MM.1S (cell line): Measurements from ENCODE around the gene CEP70.
"Not testable (repeated sequence)": the region's sequence is repeated elsewhere in the genome, so short reads cannot be mapped to it uniquely, and the experiment has no call there.

Experiments
- DNase-seq: peaks from one replicate; pipeline ENCODE4 v3.0.0-alpha.2; 2015
- H2AFZ ChIP-seq: fragments of 300-600 bp; sonication (generic); 2 replicates; pipeline ENCODE4 v1.6.0; 2016; ENCODE audit warnings: antibody characterized with exemption, low read length
- H3F3A ChIP-seq: fragments of 300-600 bp; sonication (generic); 2 replicates; pipeline ENCODE4 v1.6.1; 2016; ENCODE audit warnings: mild to moderate bottlenecking, antibody characterized with exemption, low read length, moderate library complexity, mixed read lengths; ENCODE audit not compliant: insufficient read depth
- H3K27ac ChIP-seq: fragments of 300-600 bp; sonication (generic); 2 replicates; pipeline ENCODE4 v1.5.1; 2016; ENCODE audit warnings: mild to moderate bottlenecking, low read length
- H3K27me3 ChIP-seq: fragments of 300-600 bp; sonication (generic); replicated peaks from 2 replicates; pipeline ENCODE4 v1.6.0; 2016; ENCODE audit warnings: low read length; ENCODE audit not compliant: insufficient read depth
- H3K36me3 ChIP-seq: fragments of 300-600 bp; sonication (generic); replicated peaks from 2 replicates; pipeline ENCODE4 v1.6.1; 2016; ENCODE audit warnings: mild to moderate bottlenecking, low read length, mixed read lengths; ENCODE audit not compliant: insufficient read depth
- H3K4me1 ChIP-seq: fragments of 300-600 bp; sonication (generic); 2 replicates; pipeline ENCODE4 v1.6.1; 2016; ENCODE audit warnings: low read length, mixed read lengths
- H3K4me2 ChIP-seq: fragments of 300-600 bp; sonication (generic); 2 replicates; pipeline ENCODE4 v1.6.0; 2016; ENCODE audit warnings: low read depth, low read length
- H3K4me3 ChIP-seq: fragments of 300-600 bp; sonication (generic); 2 replicates; pipeline ENCODE4 v1.5.1; 2016; ENCODE audit warnings: low read length, mixed read lengths
- H3K79me2 ChIP-seq: fragments of 300-600 bp; sonication (generic); 2 replicates; pipeline ENCODE4 v1.6.1; 2016; ENCODE audit warnings: mixed run types, low read length, mixed read lengths
- H3K9ac ChIP-seq: fragments of 300-600 bp; sonication (generic); 2 replicates; pipeline ENCODE4 v1.6.1; 2016; ENCODE audit warnings: low read length, mixed read lengths
- H3K9me2 ChIP-seq: fragments of 300-600 bp; sonication (generic); replicated peaks from 2 replicates; pipeline ENCODE4 v1.6.1; 2016; ENCODE audit warnings: mild to moderate bottlenecking, low read length, mixed read lengths; ENCODE audit not compliant: insufficient read depth
- H3K9me3 ChIP-seq: fragments of 300-600 bp; sonication (generic); replicated peaks from 2 replicates; pipeline ENCODE4 v1.6.1; 2016; ENCODE audit warnings: mild to moderate bottlenecking, low read length, mixed read lengths; ENCODE audit not compliant: insufficient read depth
- H4K20me1 ChIP-seq: fragments of 300-600 bp; sonication (generic); 2 replicates; pipeline ENCODE4 v1.6.1; 2016; ENCODE audit warnings: mild to moderate bottlenecking, low read length, moderate library complexity, mixed read lengths; ENCODE audit not compliant: insufficient read depth
- CTCF ChIP-seq: fragments of 300-600 bp; sonication (generic); IDR thresholded peaks from 2 replicates; pipeline ENCODE4 v1.5.1; 2016; ENCODE audit warnings: antibody characterized with exemption, low read length, mixed read lengths
- EZH2 ChIP-seq: fragments of 300-600 bp; sonication (generic); optimal IDR thresholded peaks from 2 replicates; pipeline ENCODE3; 2017; ENCODE audit warnings: low read depth, mild to moderate bottlenecking, antibody characterized with exemption, low read length, mixed read lengths
- EZH2phosphoT487 ChIP-seq: fragments of 300-600 bp; sonication (generic); IDR thresholded peaks from 2 replicates; pipeline ENCODE4 v1.6.1; 2018; ENCODE audit warnings: antibody characterized with exemption, low read length

CEP70 gene

GRCh38 chr3:138455801-138456716 lies 138.0 kb downstream of the CEP70 start:
- no peak for TF ChIP-seq EZH2
- no peak for TF ChIP-seq EZH2phosphoT487
- TF ChIP-seq CTCF, result no peak
- Histone ChIP-seq H3K79me2 (no peaks in the 10 kb centered on the region), H4K20me1 (no peaks in the 10 kb centered on the region), H3K4me3 (no peak overlapping the region), H3K27me3 (no peaks in the 10 kb centered on the region), H3K4me2 (no peak overlapping the region), H3F3A (no peaks in the 10 kb centered on the region), H3K9me2 (no peaks in the 10 kb centered on the region), H3K4me1 (no peaks in the 10 kb centered on the region), H2AFZ (no peak overlapping the region), H3K36me3 (no peaks in the 10 kb centered on the region), H3K9me3 (no peaks in the 10 kb centered on the region), H3K27ac (no peak overlapping the region), H3K9ac (no peak overlapping the region)
- DNase-seq, result no peak

GRCh38 chr3:138453940-138454339 lies 140.1 kb downstream of the CEP70 start:
- not testable (repeated sequence) for H3K9me2 ChIP-seq, H3K27me3 ChIP-seq, H2AFZ ChIP-seq, H3K4me1 ChIP-seq, H3K79me2 ChIP-seq, DNase-seq, H3K4me2 ChIP-seq, H3K27ac ChIP-seq, H4K20me1 ChIP-seq, H3K9ac ChIP-seq, H3F3A ChIP-seq, H3K36me3 ChIP-seq, H3K4me3 ChIP-seq, H3K9me3 ChIP-seq

- Histone ChIP-seq H3K9ac (no peak overlapping the region), H3K27ac (no peak overlapping the region), H3K79me2 (no peaks in the 10 kb centered on the region), H3F3A (no peaks in the 10 kb centered on the region), H3K27me3 (no peaks in the 10 kb centered on the region), H3K36me3 (no peaks in the 10 kb centered on the region), H2AFZ (no peak overlapping the region), H3K9me2 (no peaks in the 10 kb centered on the region), H4K20me1 (no peaks in the 10 kb centered on the region), H3K4me3 (no peak overlapping the region), H3K9me3 (no peaks in the 10 kb centered on the region), H3K4me2 (no peak overlapping the region), H3K4me1 (no peaks in the 10 kb centered on the region)
- TF ChIP-seq EZH2 (no peak), EZH2phosphoT487 (no peak), CTCF (no peak)
- DNase-seq, result no peak
Measured at GRCh38 chr3:138452436-138452835, 141.6 kb downstream of the CEP70 start.

GRCh38 chr3:138451595-138452162 lies 142.4 kb downstream of the CEP70 start:
- no peaks in the 10 kb centered on the region for H3K36me3 ChIP-seq
- H3K27ac ChIP-seq, result no peak overlapping the region
- H3K9me2 ChIP-seq, result no peaks in the 10 kb centered on the region
- no peak overlapping the region for H3K4me2 ChIP-seq
- H4K20me1 ChIP-seq, result no peaks in the 10 kb centered on the region
- no peak for DNase-seq
- no peaks in the 10 kb centered on the region for H3K4me1 ChIP-seq
- no peaks in the 10 kb centered on the region for H3K9me3 ChIP-seq
- H3K9ac ChIP-seq, result no peak overlapping the region
- no peaks in the 10 kb centered on the region for H3K27me3 ChIP-seq
- H2AFZ ChIP-seq, result no peak overlapping the region
- no peak for TF ChIP-seq EZH2phosphoT487
- TF ChIP-seq EZH2, result no peak
- no peak for TF ChIP-seq CTCF
- no peak overlapping the region for H3K4me3 ChIP-seq
- no peaks in the 10 kb centered on the region for H3K79me2 ChIP-seq
- H3F3A ChIP-seq, result no peaks in the 10 kb centered on the region
